Colon (tissue), 2 donors: Measurements from ENCODE around the gene KLB.
"Not testable (repeated sequence)": the region's sequence is repeated elsewhere in the genome, so short reads cannot be mapped to it uniquely, and the experiment has no call there.

Experiments used
- FAIRE-seq: peaks from 2 replicates; lab custom pipeline; 2012; peaks lifted over from hg19 to GRCh38; lab: Jason Lieb, UNC
- donor health status: control.
- donor health status: control.

KLB gene

DNA sequence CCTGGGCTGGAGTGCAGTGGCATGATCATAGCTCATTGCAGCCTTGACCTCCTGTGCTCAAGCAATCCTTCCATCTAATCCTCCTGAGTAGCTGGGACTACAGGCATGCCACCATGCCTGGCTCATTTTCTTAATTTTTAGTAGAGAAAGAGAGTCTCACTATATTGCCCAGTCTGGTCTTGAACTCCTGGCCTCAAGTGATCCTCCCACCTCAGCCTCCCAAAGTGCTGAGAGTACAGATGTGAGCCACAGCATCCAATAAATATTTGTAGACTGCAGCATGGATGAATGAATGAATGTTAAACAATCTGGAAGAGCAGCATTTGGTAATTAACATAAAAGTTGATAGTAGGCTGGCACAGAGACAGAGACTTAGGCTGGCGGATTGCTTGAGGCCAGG lies 20.0 kb downstream of the KLB start:
- no peak for FAIRE-seq

DNA sequence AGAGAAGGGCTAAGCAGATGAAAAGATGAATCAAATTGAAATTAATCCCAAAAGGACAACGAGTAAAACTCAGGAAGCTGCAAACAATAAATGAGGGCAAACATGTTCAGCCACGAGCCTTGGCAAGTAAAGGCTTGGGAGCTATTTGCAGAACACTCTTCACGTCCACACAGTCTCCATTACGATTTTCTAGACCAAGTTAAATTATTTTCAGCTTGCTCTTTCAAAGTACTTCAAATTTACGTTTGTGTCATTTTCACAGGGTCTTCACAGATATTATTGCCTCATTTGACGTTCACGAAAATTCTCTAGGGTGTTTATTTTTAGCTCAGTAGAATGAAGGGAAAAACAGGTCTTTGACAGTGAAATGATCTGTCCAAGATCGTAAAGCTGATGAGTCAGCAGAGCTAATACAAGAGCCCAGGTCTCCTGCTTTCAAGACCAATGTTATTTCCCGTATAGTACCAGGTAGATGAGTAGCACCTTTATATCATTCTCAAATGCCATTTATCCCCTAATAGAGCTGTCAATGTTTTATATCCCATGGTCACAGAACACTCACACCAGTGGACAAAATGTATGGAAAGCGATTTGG lies 20.9 kb downstream of the KLB start:
- FAIRE-seq: no peak

DNA sequence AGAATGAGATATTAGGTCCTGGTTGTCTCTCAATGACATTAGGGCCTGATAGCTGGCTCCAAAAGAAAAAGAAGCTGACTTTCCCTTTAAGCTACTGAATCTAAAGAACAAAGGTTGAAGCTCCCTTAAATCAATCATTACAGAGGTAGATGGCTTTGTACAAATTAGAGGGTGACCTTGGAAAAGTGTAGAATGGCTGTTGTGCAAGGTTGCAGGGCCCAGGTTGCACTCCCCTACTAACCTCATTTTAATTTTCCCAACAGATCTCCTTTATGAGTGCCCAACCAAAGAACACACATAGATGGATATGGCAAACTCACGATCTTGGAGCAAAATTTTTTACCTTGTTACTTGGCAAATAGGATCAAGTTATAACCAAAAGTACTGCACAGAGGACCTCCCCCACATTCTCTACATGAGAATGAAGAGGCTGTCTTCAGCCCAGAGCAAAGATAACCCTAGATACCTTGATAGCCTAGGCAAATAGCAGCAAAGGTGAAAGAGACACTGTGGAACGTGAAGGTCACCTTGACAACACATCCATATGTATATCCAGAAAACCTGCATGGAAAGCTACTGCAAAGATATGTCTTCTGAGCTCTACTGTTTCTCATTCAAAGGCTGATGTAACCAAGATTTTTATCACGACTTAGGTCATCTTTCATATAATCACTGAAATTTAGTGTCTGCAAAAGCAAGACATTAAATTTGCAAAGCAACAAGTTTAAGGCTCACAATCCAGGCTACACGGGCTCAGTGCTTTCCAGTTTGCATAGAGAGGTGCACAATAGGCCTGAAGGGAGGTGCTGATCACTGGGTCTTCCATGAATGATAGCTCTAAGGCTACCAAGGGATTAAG lies 23.0 kb downstream of the KLB start:
- FAIRE-seq: no peak

DNA sequence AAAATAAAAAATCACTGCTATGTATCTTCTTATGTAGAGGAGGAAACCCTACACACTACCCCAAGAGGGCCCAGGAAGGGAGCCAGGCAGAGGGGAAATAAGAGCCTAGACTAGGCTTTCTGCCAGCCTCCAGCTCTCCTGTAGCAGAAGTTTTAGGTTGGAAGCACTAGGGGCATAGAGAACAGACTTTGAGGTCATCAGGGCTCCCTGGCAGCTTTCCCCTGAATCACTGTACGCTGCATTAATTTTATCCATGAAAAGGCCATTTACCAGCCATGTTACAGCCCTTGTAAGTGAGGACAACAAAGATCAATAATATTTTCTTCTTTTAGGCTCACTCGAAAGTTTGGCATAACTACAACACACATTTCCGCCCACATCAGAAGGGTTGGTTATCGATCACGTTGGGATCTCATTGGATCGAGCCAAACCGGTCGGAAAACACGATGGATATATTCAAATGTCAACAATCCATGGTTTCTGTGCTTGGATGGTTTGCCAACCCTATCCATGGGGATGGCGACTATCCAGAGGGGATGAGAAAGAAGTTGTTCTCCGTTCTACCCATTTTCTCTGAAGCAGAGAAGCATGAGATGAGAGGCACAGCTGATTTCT lies 27.3 kb downstream of the KLB start:
- FAIRE-seq: no peak

DNA sequence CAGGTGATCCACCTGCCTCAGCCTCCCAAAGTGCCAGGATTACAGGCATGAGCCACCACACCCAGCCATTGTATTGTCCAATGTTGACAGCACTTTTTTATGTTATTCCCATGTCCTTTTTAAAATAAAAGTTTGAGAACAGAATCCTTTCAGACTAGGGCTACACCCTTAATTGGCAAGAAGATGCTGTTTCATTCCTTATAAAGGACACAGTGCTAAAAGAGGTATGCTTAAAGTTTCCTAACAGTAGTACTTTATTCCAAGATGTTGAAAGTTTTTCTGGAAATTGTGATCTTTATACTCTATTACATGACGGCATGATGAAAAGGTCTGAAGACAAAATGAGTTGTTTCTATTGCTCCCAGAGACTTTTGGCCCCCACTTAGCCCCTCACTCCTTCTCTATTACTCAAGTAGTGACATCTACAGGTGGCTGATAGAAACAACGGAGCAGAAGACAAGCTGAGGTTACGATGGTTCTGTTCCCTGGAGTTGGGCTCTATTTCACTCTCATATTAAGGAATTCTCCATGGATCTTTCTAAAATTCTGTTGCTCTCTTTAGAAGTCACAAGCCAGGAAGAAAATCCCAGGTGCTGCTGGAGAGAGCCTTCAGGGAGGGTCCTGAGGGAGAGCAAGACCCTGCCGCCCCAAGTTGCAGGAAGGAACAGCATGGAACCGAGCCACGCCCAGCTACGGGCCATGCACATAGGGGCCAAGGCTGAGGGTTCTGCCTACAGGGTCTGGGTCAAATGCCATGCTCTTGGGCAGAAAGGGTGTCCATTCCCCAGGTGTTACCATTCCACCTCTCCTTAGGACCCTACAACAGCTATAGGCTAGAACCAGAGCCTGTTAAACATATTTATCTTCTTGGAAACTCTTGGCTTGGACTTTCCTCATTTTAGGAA lies 29.2 kb downstream of the KLB start:
- FAIRE-seq: no peak

DNA sequence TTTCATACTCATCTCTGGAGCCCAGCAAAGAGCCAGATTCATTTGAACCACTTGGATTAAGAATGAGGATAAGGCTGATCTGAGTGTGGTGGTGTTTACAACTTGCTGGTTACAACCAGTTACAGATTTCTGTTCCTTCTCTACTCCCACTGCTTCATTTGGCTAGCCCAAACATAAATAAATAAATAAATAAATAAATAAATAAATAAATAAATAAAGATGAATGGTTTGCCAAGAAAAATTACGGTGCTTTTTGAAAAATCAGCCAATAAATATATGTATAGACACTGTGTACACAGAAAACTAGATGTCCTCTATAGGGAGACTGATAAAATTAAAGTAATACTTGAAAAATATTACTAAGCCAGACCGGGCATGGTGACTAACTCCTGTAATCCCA lies 34.9 kb downstream of the KLB start:
- FAIRE-seq: no peak

DNA sequence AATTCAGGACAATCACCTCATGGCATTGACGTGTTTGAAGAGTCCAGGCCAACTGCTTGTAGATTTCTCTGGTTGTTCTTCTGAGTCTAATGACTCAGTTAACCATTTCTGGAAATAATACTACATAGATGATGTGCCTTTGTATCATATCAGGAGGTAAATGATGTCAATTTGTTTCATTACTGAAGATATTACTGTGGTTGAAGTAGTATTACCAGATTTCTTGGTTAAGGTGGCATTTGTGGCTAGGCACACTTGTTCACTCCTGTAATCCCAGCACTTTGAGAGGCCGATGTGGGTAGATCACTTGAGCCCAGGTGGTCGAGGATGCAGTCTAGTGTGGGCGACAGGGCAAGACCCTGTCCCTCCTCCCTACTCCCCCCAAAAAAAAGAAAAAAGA lies 36.3 kb downstream of the KLB start:
- no peak for FAIRE-seq

DNA sequence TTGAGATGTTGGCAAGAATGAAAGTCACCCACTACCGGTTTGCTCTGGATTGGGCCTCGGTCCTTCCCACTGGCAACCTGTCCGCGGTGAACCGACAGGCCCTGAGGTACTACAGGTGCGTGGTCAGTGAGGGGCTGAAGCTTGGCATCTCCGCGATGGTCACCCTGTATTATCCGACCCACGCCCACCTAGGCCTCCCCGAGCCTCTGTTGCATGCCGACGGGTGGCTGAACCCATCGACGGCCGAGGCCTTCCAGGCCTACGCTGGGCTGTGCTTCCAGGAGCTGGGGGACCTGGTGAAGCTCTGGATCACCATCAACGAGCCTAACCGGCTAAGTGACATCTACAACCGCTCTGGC lies 39.7 kb downstream of the KLB start:
- FAIRE-seq: no peak

DNA sequence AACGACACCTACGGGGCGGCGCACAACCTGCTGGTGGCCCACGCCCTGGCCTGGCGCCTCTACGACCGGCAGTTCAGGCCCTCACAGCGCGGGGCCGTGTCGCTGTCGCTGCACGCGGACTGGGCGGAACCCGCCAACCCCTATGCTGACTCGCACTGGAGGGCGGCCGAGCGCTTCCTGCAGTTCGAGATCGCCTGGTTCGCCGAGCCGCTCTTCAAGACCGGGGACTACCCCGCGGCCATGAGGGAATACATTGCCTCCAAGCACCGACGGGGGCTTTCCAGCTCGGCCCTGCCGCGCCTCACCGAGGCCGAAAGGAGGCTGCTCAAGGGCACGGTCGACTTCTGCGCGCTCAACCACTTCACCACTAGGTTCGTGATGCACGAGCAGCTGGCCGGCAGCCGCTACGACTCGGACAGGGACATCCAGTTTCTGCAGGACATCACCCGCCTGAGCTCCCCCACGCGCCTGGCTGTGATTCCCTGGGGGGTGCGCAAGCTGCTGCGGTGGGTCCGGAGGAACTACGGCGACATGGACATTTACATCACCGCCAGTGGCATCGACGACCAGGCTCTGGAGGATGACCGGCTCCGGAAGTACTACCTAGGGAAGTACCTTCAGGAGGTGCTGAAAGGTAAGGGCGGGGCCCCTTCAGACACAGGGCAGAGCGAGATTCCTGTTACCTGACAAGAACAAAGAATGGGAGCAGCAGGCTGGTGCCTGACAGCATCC lies 40.3 kb downstream of the KLB start:
- FAIRE-seq: no peak

DNA sequence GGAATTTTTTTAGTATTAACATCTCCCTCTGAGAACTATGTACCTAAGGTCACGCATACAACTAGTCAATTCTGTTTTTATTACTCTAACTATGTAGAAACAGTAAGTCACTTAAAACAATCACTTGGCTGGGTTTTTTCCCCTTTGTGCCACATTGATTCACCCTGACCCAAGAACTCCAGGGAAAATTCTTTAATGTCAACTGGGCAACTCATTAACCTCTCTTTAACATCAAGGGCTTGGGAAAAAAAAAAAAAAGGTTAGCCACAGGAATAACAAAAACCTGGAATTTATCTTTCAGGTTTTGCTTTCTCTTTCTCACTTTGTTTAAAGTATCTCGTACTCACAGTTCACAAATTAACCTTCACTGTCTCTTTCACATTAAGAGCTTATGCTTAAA lies 43.9 kb downstream of the KLB start:
- no peak for FAIRE-seq

DNA sequence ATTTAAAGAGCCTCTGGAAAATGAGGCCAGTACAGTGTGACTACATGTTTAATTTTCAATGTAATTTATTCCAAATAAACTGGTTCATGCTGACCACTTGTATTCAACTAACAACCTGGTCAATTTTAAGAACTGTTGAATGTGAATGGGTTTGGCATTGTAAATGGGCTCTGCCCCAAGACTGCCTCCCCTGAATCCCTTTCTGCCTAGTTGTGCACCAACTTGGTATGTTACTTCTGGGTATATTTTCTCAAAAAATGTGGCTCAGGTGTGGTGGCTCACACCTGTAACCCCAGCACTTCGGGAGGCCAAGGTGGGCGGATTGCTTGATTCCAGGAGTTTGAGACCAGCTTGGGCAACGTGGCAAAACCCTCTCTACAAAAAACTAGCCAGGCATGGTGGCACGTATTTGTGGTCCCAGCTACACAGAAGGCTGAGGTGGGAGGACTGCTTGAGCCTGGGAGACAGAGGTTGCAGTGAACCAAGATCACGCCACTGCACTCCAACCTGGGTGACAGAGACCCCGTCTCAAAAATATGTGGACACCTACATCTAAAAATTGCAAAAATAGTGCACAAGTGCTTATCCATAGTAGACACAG lies 44.8 kb downstream of the KLB start:
- FAIRE-seq: no peak

DNA sequence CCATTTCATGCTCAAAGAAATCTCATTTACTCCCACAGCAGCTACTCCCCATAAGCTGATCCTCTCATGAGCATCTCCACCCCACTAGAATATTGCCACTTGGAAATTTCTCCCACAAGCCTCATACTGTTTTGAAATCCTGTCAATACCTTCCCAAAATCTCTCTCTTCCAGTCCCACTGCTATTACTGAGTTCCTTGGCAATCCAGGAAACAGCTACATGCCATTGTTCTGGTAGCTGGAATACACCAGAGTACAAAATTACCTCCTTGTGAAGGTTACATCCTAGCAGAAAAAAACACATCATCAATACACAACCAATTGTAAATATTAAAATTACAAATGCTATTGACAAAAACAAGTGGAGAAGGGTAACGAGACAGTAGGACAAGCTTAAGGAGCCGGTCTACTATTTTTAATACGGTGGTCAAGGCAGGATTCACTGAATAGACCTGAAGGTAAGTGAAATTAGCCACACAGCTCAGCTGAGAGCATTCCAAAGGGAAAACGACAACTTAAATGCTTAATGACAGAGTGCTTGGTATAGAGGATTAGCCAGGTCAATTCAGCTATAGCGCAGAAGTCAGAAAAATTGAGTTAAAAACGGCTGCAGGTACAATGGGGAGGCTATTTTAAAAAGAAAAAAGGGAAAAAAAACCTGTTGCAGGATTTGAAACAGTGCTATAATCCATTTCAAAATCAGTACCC lies 45.6 kb downstream of the KLB start:
- no peak for FAIRE-seq

DNA sequence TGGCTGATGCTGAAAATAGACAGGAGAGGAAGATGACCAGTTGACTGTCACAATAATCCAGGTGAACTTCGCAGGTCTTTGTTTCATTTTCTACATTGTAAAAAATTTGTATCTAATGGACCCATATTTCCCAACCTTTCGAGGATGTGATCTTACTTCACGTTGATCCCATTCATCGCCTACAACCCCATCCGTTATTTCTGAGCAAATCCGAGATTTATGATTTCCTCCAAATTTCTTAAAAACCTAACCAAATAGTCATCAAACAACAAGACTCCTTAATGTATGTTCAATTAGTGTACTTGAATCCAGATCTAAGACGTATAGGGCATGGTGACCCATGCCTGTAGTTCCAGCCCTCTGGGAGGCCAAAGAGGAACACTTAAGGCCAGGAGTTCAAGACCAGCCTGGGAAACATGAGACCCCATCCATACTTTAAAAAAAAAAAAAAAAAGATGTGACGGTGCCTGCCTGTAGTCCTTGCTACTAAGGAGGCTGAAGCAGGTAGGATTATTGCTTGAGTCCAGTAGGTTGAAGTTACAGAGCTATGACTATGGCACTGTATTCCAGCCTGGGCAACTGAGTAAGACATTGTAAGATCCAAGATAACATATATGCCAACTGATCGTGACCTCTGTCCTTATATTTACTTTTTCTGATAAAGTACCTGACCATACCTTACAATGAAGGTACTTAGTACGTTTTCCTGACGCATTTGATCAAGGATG lies 46.3 kb downstream of the KLB start:
- FAIRE-seq: no peak

DNA sequence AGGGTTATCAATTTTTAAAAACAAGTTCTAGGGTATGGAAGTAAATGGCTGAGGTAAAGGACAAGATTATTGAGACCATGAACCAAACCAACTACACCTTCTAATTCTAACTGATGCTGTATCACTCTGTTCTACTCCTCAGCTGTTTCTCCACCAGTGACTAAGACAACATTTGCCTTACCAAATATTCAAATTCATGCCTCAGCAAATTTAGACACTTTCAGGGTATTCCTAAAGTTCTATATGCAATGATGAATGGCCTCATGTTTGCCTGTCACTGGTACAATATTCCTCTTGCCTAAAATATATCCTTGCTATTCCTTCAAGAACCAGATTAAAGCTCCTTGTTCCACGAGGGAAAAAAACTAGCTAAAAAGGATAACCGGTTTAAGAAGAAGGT lies 47.0 kb downstream of the KLB start:
- FAIRE-seq: no peak

DNA sequence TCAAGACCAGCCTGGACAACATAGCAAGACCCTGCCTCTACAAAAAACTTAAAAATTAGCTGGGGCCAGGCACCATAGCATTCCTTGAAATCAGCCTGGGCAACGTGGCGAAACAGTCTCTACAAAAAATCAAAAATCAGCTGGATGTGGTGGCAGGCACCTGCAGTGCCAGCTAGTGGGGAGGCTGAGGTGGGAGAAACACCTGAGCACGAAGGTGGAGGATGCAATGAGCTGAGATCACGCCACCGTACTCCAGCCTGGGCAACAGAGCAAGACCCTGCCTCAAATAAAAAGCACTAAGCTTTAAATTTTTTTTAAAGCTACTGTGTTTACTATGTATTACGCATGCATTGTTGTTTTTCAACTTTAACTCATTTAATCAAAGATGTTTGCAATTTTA lies 48.8 kb downstream of the KLB start:
- no peak for FAIRE-seq

DNA sequence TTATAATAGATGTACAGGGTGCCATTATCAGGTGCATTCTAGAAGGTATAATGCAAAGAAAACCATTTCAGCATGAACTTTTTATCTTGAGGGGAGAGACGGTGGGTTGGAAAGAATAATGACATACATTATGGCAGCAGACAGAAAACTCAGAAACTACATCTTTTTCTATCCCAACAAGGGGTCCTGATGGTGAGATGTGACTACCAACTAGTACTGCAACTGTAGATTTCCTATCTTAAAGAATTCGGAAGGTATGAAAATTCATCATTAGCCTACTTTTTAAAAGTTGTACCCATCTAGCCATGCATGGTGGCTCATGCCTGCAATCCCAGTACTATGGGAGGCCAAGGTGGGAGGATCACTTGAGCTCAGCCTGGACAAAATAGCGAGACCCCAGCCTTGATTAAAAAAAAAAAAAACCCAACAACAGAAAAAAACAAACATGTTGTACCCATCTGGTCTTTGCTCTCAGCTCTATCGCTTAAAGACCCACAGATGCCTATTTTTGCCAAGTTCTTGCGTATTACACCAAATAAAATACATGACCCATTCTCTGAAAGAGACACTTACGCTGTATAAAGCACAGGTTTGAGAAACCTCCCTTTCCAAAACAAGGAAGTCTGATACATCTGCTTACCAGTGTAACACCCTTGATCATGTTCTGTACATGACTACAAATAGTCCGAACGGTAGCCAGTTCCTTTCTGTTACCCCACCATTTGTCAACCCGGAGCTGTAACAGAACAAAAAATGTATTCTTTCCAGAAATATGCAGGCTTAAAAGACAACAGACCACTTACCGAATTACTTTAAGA lies 50.4 kb downstream of the KLB start:
- FAIRE-seq: no peak

DNA sequence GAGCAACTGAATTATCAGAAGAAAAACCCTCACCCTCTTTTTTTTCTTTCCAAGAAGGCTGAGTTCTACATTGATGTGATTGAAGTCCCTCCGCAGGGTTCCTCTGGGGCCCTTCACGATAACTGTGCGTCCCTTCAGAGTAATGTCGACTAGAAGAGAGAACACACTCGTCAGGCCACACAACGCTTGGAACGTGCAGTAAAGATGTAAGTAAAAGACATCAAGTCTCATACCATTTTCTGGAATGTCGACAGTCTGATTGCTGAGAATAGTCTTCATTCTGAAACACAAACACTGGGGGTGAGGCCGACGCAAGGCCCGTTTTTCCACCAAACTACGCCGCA lies 51.4 kb downstream of the KLB start:
- not testable (repeated sequence) for FAIRE-seq

DNA sequence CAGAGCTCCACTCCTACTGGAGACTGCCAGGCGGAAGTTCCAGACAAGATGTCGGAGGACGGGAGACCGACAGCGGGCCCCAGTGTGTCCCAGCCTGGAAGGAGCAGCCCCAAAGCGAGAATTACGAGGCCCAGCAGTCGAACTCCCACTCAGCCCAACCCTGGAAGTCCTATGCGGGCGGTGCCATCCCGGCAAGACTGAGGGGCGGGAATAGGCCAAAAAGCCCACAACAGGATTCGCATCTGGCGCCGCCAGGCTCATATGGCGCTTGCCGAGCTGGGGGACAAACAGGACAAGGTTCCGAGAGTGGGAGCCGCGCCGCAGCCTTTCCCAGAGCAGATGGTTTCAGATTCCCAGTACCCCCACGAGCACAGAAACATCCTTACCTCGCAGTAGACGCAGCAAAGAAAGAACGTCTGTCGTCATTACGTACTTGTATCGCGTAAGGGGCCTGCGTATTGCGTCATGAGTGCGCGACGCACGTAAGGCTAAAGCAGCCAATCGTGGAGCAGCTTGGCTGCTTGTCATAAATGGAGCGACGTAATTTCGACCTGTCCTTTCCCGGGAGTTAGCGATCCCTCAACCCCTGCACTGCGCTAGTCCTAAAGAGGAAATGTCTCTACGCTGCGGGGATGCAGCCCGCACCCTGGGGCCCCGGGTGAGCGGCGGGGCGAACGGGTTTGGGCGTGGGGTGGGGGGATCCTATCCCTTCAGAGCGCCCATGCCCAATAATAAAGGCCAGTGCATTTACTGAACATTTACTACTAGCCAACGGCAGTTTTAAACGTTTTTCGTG lies 52.0 kb downstream of the KLB start, which contains the start of the genes LIAS and RPL9:
Gene LIAS, plus strand, starts transcription at position 552 of the 796 bp plus-strand sequence. Its CDS starts 62 bp downstream, at position 614.
Gene RPL9, minus strand, starts transcription at position 418 of the 796 bp plus-strand sequence. CDS start 483 bp downstream, outside the sequence.
- FAIRE-seq: peak; percentile 28
